PFSK-1 (cell line): ENCODE results near the gene TRAF3IP3.

Source experiments
- FOXP2 ChIP-seq: optimal IDR thresholded peaks from 2 replicates; pipeline ENCODE3; 2011; ENCODE audit warnings: borderline replicate concordance, control low read depth, inconsistent platforms; ENCODE audit not compliant: insufficient read depth; ENCODE audit errors: extremely low read length, extremely low read depth
- POLR2AphosphoS5 ChIP-seq: IDR thresholded peaks from 2 replicates; pipeline ENCODE4 v1.6.1; 2012; ENCODE audit warnings: low read depth, mild to moderate bottlenecking, control low read depth, low read length, moderate library complexity
- SIN3A ChIP-seq: IDR thresholded peaks from 2 replicates; pipeline ENCODE4 v1.6.1; 2012; ENCODE audit warnings: mild to moderate bottlenecking, low read length, moderate library complexity, borderline replicate concordance; ENCODE audit not compliant: insufficient read depth
- TAF1 ChIP-seq: IDR thresholded peaks from 2 replicates; pipeline ENCODE4 v1.6.1; 2012; ENCODE audit warnings: low read length, control low read depth, borderline replicate concordance; ENCODE audit not compliant: insufficient read depth
- TF ChIP-seq, protein P1 (sequence below), 2 experiments: IDR thresholded peaks; 2 replicates each; pipeline versions ENCODE4 v1.6.1 to v1.8.0; 2011 to 2012; ENCODE audit warnings: low read depth in 2 of 2, low read length in 2 of 2, control low read depth in 1 of 2, inconsistent platforms in 1 of 2, mild to moderate bottlenecking in 1 of 2, moderate library complexity in 1 of 2; ENCODE audit not compliant: insufficient read depth in 1 of 2

Gene TRAF3IP3

DNA sequence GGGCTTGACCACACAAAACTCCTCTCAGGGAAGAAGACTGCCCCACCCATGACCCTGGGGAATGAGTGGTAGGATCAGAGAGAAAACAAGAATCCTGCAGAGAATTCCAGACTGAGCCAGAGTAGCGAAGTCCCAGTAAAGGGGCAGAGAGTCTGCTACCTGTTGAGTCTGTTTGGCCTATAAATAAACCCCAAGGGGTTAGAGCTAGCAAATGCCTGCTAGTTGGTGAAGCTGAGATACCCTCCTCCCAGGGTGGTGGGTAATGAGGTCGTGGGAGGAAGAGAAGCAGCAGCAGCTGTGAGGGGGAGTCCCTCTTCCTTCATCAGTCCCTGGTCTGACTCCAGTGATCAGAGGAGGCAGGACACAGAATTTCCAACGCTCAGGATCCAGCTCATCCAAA is 2.5 kb downstream of the TRAF3IP3 start:
- no peak for TF ChIP-seq TAF1
- TF ChIP-seq SIN3A, result no peak
- TF ChIP-seq FOXP2, result no peak
- TF ChIP-seq, protein P1, sequence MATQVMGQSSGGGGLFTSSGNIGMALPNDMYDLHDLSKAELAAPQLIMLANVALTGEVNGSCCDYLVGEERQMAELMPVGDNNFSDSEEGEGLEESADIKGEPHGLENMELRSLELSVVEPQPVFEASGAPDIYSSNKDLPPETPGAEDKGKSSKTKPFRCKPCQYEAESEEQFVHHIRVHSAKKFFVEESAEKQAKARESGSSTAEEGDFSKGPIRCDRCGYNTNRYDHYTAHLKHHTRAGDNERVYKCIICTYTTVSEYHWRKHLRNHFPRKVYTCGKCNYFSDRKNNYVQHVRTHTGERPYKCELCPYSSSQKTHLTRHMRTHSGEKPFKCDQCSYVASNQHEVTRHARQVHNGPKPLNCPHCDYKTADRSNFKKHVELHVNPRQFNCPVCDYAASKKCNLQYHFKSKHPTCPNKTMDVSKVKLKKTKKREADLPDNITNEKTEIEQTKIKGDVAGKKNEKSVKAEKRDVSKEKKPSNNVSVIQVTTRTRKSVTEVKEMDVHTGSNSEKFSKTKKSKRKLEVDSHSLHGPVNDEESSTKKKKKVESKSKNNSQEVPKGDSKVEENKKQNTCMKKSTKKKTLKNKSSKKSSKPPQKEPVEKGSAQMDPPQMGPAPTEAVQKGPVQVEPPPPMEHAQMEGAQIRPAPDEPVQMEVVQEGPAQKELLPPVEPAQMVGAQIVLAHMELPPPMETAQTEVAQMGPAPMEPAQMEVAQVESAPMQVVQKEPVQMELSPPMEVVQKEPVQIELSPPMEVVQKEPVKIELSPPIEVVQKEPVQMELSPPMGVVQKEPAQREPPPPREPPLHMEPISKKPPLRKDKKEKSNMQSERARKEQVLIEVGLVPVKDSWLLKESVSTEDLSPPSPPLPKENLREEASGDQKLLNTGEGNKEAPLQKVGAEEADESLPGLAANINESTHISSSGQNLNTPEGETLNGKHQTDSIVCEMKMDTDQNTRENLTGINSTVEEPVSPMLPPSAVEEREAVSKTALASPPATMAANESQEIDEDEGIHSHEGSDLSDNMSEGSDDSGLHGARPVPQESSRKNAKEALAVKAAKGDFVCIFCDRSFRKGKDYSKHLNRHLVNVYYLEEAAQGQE (IDR thresholded peaks at IDR 0.05; ENCODE audit: insufficient read depth in 1 of 2, low read depth in 2 of 2, low read length in 2 of 2), result no peak
- TF ChIP-seq POLR2AphosphoS5, result no peak

GRCh38 chr1:209759829-209760359 is 4.0 kb downstream of the TRAF3IP3 start:
- TF ChIP-seq TAF1 (no peak), FOXP2 (no peak)

DNA sequence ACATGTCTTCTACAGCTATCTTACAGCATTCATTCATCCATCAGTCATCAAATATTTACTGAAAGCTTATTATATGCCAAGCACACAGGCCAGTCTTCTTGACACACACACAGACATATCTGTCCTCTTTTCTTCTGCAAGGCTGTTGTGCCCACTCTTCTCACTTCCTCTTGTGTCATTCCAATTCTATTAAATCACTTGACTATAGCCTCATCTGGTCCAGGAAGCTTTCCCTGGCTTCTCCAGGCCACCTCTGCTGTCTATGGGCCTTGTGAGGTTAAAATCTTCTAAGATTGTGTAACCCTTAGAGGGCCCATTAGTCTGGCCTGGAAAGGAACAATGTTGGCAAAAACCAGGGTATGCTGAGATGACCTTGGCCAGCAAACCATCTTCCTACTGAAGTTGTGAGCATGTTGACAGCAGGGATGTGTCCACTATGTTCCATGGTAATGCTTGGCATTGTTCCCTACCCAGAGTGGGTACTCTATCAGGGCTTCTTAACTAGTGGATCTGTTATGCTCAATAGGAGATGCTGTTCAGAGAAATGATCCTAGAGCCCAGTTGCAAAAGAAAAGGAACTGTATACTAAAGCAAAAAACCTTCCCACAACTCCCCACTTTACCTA is 5.3 kb downstream of the TRAF3IP3 start:
- TF ChIP-seq SIN3A (no peak), FOXP2 (no peak), POLR2AphosphoS5 (no peak), TAF1 (no peak)
- TF ChIP-seq, protein P1 (IDR thresholded peaks at IDR 0.05; ENCODE audit: insufficient read depth in 1 of 2, low read depth in 2 of 2, low read length in 2 of 2), result no peak

DNA sequence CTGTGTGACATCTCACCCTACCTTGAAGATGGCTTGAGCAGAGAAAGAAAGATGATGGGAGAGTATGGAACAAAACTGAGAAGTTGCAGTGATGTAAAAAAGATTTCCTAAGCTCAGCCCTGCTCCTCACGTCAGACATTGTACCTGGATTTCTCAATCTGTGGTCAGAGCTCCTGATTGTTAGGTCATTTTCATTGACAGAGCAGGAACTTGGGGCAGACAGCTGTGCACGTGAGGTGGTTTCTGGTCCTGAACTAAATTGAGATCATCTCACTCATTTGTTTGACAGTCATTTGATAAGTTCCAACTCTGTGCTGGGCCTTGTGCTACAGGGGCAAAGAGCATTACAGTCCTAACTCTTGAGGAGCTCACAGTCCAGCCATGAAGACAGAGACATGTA is 10.2 kb downstream of the TRAF3IP3 start:
- TF ChIP-seq SIN3A (no peak), POLR2AphosphoS5 (no peak), TAF1 (no peak), FOXP2 (no peak)
- TF ChIP-seq, protein P1 (IDR thresholded peaks at IDR 0.05; ENCODE audit: insufficient read depth in 1 of 2, low read depth in 2 of 2, low read length in 2 of 2), result no peak

- no peak for TF ChIP-seq SIN3A
- no peak for TF ChIP-seq FOXP2
- no peak for TF ChIP-seq POLR2AphosphoS5
Observed at GRCh38 chr1:209767096-209767495, 11.2 kb downstream of the TRAF3IP3 start.

DNA sequence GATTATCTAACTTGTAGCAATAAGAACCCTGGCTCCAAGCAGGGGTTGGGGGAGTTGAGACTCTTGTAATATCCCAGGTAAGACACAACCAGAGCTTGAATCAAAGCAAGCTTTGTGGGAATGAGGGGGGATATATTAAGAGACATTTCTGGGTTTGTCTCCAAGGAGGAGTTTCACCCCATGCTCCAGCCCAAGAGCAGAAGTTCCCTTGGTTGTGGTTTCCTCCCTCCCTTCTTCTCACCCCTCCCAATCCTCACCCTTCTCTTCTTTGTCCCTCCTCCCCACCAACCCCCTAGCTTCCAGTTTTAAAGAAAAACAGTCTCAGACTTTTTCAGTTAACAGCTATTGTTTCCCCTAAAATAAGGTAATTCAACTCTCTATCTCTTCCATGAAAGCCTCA is 11.9 kb downstream of the TRAF3IP3 start:
- no peak for TF ChIP-seq FOXP2
- TF ChIP-seq SIN3A, result no peak
- no peak for TF ChIP-seq TAF1
- no peak for TF ChIP-seq POLR2AphosphoS5
- TF ChIP-seq, protein P1 (IDR thresholded peaks at IDR 0.05; ENCODE audit: insufficient read depth in 1 of 2, low read depth in 2 of 2, low read length in 2 of 2), result no peak
